Measurements from ENCODE around the gene LGR4. TPM values are rescaled to one million over a fixed set of nuclear protein-coding genes. Genes with fewer than 3 reads are reported as not detected.
A peak's percentile ranks its signal among the peaks of the same experiment; 100 is the strongest.

LGR4 gene
- total and polyA plus RNA-seq, 2 of the 13 experiments (the other 11 are each of a cell fraction or from before 2014, with no cell fraction given): 42.1 to 68.7 TPM

DNA sequence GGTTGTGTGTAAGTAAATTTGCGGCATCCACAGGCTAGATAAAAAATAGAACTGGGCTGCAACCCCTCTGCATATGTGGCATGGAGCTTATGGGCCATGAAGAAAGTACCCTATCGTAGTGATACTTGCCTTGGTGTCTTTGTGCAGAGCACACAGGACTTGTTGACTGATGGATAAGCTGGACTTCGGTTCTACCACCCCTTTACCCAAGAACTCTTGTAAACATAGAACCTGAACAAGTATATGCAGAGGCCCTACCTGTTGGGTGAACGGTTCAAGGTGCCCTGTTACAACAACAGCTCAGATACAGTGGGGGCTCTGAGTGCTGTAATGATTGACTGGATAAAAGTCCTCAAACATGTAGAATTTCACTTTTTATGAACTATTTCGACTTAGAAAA is 3.0 kb upstream of the LGR4 start (continued):
- TF ChIP-seq ZC3H4 (CRISPR knock-in tag; IDR thresholded peaks at IDR 0.05; ENCODE audit: borderline replicate concordance) (no peak), KDM5B (CRISPR knock-in tag; IDR thresholded peaks at IDR 0.05; ENCODE audit: borderline replicate concordance) (no peak), DNMT3B (CRISPR knock-in tag; conservative IDR thresholded peaks at IDR 0.05) (no peak), GABPB1 (CRISPR knock-in tag; IDR thresholded peaks at IDR 0.05) (no peak), KLF13 (CRISPR knock-in tag; IDR thresholded peaks at IDR 0.05) (no peak), KDM2A (CRISPR knock-in tag; IDR thresholded peaks at IDR 0.05; ENCODE audit: borderline replicate concordance, low read depth) (no peak), ZNF138 (CRISPR knock-in tag; IDR thresholded peaks at IDR 0.05; ENCODE audit: low read depth) (no peak), NCOA5 (CRISPR knock-in tag; IDR thresholded peaks at IDR 0.05) (no peak), HHEX (CRISPR knock-in tag; IDR thresholded peaks at IDR 0.05) (peak; percentile 51; the same call in 1 of the 2 replicates), CENPX (CRISPR knock-in tag; IDR thresholded peaks at IDR 0.05) (no peak), PHF20 (CRISPR knock-in tag; IDR thresholded peaks at IDR 0.05) (no peak), AHR (CRISPR knock-in tag; IDR thresholded peaks at IDR 0.05) (no peak), ONECUT2 (CRISPR knock-in tag; IDR thresholded peaks at IDR 0.05) (no peak), PITX1 (CRISPR knock-in tag; IDR thresholded peaks at IDR 0.05) (peak; percentile 93), TCF12 (IDR thresholded peaks at IDR 0.05) (no peak), TCF12 (CRISPR knock-in tag; IDR thresholded peaks at IDR 0.05) (peak; percentile 74; the same call in 1 of the 2 replicates), ZNF678 (CRISPR knock-in tag; IDR thresholded peaks at IDR 0.05) (no peak), ZNF768 (CRISPR knock-in tag; IDR thresholded peaks at IDR 0.05) (no peak), ZFP62 (CRISPR knock-in tag; IDR thresholded peaks at IDR 0.05) (no peak), SNAI1 (CRISPR knock-in tag; IDR thresholded peaks at IDR 0.05; ENCODE audit: borderline replicate concordance) (no peak), RARA (CRISPR knock-in tag; IDR thresholded peaks at IDR 0.05) (peak; percentile 90), FOXJ3 (CRISPR knock-in tag; IDR thresholded peaks at IDR 0.05; ENCODE audit: borderline replicate concordance) (peak; percentile 85; the same call in 1 of the 2 replicates), ZNF256 (CRISPR knock-in tag; conservative IDR thresholded peaks at IDR 0.05) (no peak), TARDBP (CRISPR knock-in tag; IDR thresholded peaks at IDR 0.05) (peak; percentile 67; the same call in 1 of the 2 replicates), SOX6 (IDR thresholded peaks at IDR 0.05) (no peak), SOX6 (CRISPR knock-in tag; IDR thresholded peaks at IDR 0.05) (peak; percentile 91), U2AF1 (optimal IDR thresholded peaks at IDR 0.05; ENCODE audit: low read depth, low read length) (no peak), SAFB2 (CRISPR knock-in tag; IDR thresholded peaks at IDR 0.05; ENCODE audit: borderline replicate concordance, low read depth) (no peak), NFE2 (CRISPR knock-in tag; IDR thresholded peaks at IDR 0.05) (no peak), TRIM24 (CRISPR knock-in tag; IDR thresholded peaks at IDR 0.05) (0 out of 2 replicates have a peak, but pooled peaks have one; percentile 27), ZSCAN30 (CRISPR knock-in tag; IDR thresholded peaks at IDR 0.05) (no peak), KDM5A (IDR thresholded peaks at IDR 0.05; ENCODE audit: borderline replicate concordance, low read length) (no peak)
- TF ChIP-seq, protein P1, sequence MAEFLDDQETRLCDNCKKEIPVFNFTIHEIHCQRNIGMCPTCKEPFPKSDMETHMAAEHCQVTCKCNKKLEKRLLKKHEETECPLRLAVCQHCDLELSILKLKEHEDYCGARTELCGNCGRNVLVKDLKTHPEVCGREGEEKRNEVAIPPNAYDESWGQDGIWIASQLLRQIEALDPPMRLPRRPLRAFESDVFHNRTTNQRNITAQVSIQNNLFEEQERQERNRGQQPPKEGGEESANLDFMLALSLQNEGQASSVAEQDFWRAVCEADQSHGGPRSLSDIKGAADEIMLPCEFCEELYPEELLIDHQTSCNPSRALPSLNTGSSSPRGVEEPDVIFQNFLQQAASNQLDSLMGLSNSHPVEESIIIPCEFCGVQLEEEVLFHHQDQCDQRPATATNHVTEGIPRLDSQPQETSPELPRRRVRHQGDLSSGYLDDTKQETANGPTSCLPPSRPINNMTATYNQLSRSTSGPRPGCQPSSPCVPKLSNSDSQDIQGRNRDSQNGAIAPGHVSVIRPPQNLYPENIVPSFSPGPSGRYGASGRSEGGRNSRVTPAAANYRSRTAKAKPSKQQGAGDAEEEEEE (CRISPR knock-in tag; IDR thresholded peaks at IDR 0.05; ENCODE audit: borderline replicate concordance): no peak
- TF ChIP-seq, protein P2, sequence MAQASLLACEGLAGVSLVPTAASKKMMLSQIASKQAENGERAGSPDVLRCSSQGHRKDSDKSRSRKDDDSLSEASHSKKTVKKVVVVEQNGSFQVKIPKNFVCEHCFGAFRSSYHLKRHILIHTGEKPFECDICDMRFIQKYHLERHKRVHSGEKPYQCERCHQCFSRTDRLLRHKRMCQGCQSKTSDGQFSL (CRISPR knock-in tag; IDR thresholded peaks at IDR 0.05): no peak

Measured in HepG2 (cell line).